ENCODE measurements around the gene SLC28A1. TPM values are rescaled to one million over a fixed set of nuclear protein-coding genes. Genes with fewer than 3 reads are reported as not detected.

SLC28A1 gene
- polyA plus RNA-seq, 1 of the 3 experiments (the other 2 are of a cell fraction): not detected

GRCh38 chr15:84950570-84951111, 66.2 kb downstream of the SLC28A1 start:
- Histone ChIP-seq H3K4me1 (ENCODE audit: control insufficient read depth in 1 of 2, insufficient read depth in 2 of 2, low read depth in 1 of 2, low read length in 1 of 2) (peaks cover 3 to 10% of the 10 kb centered on the region in 2 experiments; a peak in 3 of 4 replicates), H3K9me2 (no peaks in the 10 kb centered on the region), H4K20me1 (ENCODE audit: insufficient read depth) (no peaks in the 10 kb centered on the region), H3K79me2 (ENCODE audit: insufficient read depth) (no peaks in the 10 kb centered on the region), H3K4me2 (no peak overlapping the region), H3K4me3 (ENCODE audit: low read depth in 2 of 2, low read length in 1 of 2) (no peak overlapping the region), H3K27ac (ENCODE audit: low read depth in 2 of 2, low read length in 1 of 2) (no peak overlapping the region), H3K9me3 (no peaks in the 10 kb centered on the region), H3K36me3 (replicated peaks in 1 of 2; ENCODE audit: control insufficient read depth in 1 of 2, insufficient read depth in 2 of 2, low read length in 1 of 2) (no peaks in the 10 kb centered on the region), H3K9ac (no peak overlapping the region), H2AFZ (ENCODE audit: low read depth) (no peak overlapping the region), H3K27me3 (ENCODE audit: insufficient read depth) (no peaks in the 10 kb centered on the region), H3F3A (replicated peaks; ENCODE audit: insufficient read depth) (peaks cover 23% of the 10 kb centered on the region)
- CTCF ChIA-PET: interaction anchor here (1.0 to 1.4 kb wide), 4 partner anchors 22 to 352 kb away, joined by 3 to 4 read pairs (median 4); no protein-coding TSS in a partner anchor
- TF ChIP-seq RFX5 (IDR thresholded peaks at IDR 0.05; ENCODE audit: low read length) (no peak), FOXM1 (IDR thresholded peaks at IDR 0.05; ENCODE audit: low read depth) (no peak), IRF3 (IDR thresholded peaks at IDR 0.05; ENCODE audit: low read depth, low read length) (no peak), PBX3 (IDR thresholded peaks at IDR 0.05) (no peak), SIN3A (IDR thresholded peaks at IDR 0.05; ENCODE audit: borderline replicate concordance, low read depth, low read length) (no peak), YY1 (IDR thresholded peaks at IDR 0.05; ENCODE audit: low read depth) (no peak), GATA2 (CRISPR knock-in tag; IDR thresholded peaks at IDR 0.05) (no peak), USF1 (IDR thresholded peaks at IDR 0.05; ENCODE audit: borderline replicate concordance, low read depth) (no peak), MXI1 (IDR thresholded peaks at IDR 0.05; ENCODE audit: low read depth, low read length) (no peak), USF2 (IDR thresholded peaks at IDR 0.05; ENCODE audit: borderline replicate concordance, low read depth, low read length) (no peak), ELF1 (IDR thresholded peaks at IDR 0.05) (no peak), CHD2 (IDR thresholded peaks at IDR 0.05; ENCODE audit: low read length, partially characterized antibody) (no peak), TAF1 (IDR thresholded peaks at IDR 0.05; ENCODE audit: borderline replicate concordance, low read depth, low read length) (no peak), EZH2phosphoT487 (IDR thresholded peaks at IDR 0.05; ENCODE audit: borderline replicate concordance, low read depth) (no peak), MAX (IDR thresholded peaks at IDR 0.05; ENCODE audit: low read depth) (no peak), NFIC (IDR thresholded peaks at IDR 0.05; ENCODE audit: borderline replicate concordance) (no peak), JUND (IDR thresholded peaks at IDR 0.05) (no peak), MEF2A (IDR thresholded peaks at IDR 0.05; ENCODE audit: borderline replicate concordance, low read depth) (no peak)
- WGBS (ENCODE audit: low lambda C conversion rate): 90% methylated on average over 7 of the region's 7 CpGs
- POLR2A ChIA-PET: no interaction called here
- DNase-seq: no peak

Measured in SK-N-SH (cell line).